Neural cell (in vitro differentiated cells): Measurements from ENCODE around the gene RASL11A. TPM values are rescaled to one million over a fixed set of nuclear protein-coding genes. Genes with fewer than 3 reads are reported as not detected.

Experiments
- H2AFZ ChIP-seq: fragments of 200-600, 300-800 bp; sonication (generic), shearing (Covaris generic); 2 replicates; pipeline ENCODE4 v1.6.0; 2014; ENCODE audit warnings: low read depth, mild to moderate bottlenecking, antibody characterized with exemption, low read length, moderate library complexity
- H3F3A ChIP-seq: fragments of 200-600 bp; shearing (Covaris generic); 2 replicates; pipeline ENCODE4 v1.6.1; 2016; ENCODE audit warnings: mild to moderate bottlenecking, moderate library complexity, mixed read lengths, antibody characterized with exemption, low read length; ENCODE audit not compliant: insufficient read depth, poor library complexity, severe bottlenecking
- H3K27ac ChIP-seq: fragments of 200-600, 300-800 bp; sonication (generic), shearing (Covaris generic); 2 replicates; pipeline ENCODE4 v1.5.1; 2014; ENCODE audit warnings: mild to moderate bottlenecking, low read length, moderate library complexity
- H3K27me3 ChIP-seq: fragments of 300-800, 200-600 bp; sonication (generic), shearing (Covaris generic); 2 replicates; pipeline ENCODE4 v1.6.0; 2014; ENCODE audit warnings: mild to moderate bottlenecking, low read depth, low read length, moderate library complexity; ENCODE audit not compliant: insufficient read depth
- H3K36me3 ChIP-seq: fragments of 300-800, 200-600 bp; sonication (generic), shearing (Covaris generic); 2 replicates; pipeline ENCODE4 v1.5.1; 2014; ENCODE audit warnings: mild to moderate bottlenecking, antibody characterized with exemption, low read length, moderate library complexity; ENCODE audit not compliant: insufficient read depth
- H3K4me2 ChIP-seq: fragments of 300-800, 200-600 bp; sonication (generic), shearing (Covaris generic); 2 replicates; pipeline ENCODE4 v1.6.0; 2014; ENCODE audit warnings: mild to moderate bottlenecking, low read length
- H3K4me3 ChIP-seq: fragments of 300-800, 200-600 bp; sonication (generic), shearing (Covaris generic); 2 replicates; pipeline ENCODE4 v1.5.1; 2014; ENCODE audit warnings: mild to moderate bottlenecking, low read length, moderate library complexity
- H3K79me2 ChIP-seq: fragments of 200-600 bp; shearing (Covaris generic); replicated peaks from 2 replicates; pipeline ENCODE4 v1.6.0; 2014; ENCODE audit warnings: mild to moderate bottlenecking, low read length, moderate library complexity; ENCODE audit not compliant: insufficient read depth
- H3K9ac ChIP-seq: fragments of 300-800, 200-600 bp; sonication (generic), shearing (Covaris generic); 2 replicates; pipeline ENCODE4 v1.6.1; 2016; ENCODE audit warnings: mild to moderate bottlenecking, low read length, mixed read lengths
- H3K9me2 ChIP-seq: fragments of 200-600 bp; shearing (Covaris generic); 2 replicates; pipeline ENCODE4 v1.6.1; 2016; ENCODE audit warnings: mild to moderate bottlenecking, low read length, mixed read lengths; ENCODE audit not compliant: insufficient read depth
- H3K9me3 ChIP-seq: fragments of 200-600, 300-800 bp; sonication (generic), shearing (Covaris generic); 2 replicates; pipeline ENCODE4 v1.6.1; 2016; ENCODE audit warnings: mild to moderate bottlenecking, mixed run types, low read length, moderate library complexity, mixed read lengths
- H4K20me1 ChIP-seq: fragments of 200-600 bp; shearing (Covaris generic); 2 replicates; pipeline ENCODE4 v1.6.1; 2016; ENCODE audit warnings: mild to moderate bottlenecking, mixed run types; ENCODE audit not compliant: insufficient read depth
- CTCF ChIP-seq: fragments of 450-650 bp; IDR thresholded peaks from 2 replicates; pipeline ENCODE4 v1.5.1; 2014; ENCODE audit warnings: antibody characterized with exemption, mild to moderate bottlenecking, moderate library complexity; ENCODE audit not compliant: poor library complexity, severe bottlenecking
- EP300 ChIP-seq: fragments of 450-650 bp; conservative IDR thresholded peaks from 2 replicates; pipeline ENCODE4 v1.6.1; 2014; ENCODE audit warnings: antibody characterized with exemption, mild to moderate bottlenecking, moderate library complexity; ENCODE audit not compliant: poor library complexity, severe bottlenecking
- EZH2 ChIP-seq: fragments of 200-600, 300-800 bp; shearing (Covaris generic), sonication (generic); IDR thresholded peaks from 2 replicates; pipeline ENCODE4 v1.6.1; 2014; ENCODE audit warnings: antibody characterized with exemption, low read length, borderline replicate concordance, mild to moderate bottlenecking; ENCODE audit not compliant: insufficient read depth, poor library complexity, severe bottlenecking
- MXI1 ChIP-seq: fragments of 450-650 bp; conservative IDR thresholded peaks from 2 replicates; pipeline ENCODE4 v1.6.1; 2014; ENCODE audit warnings: antibody characterized with exemption, mild to moderate bottlenecking; ENCODE audit not compliant: poor library complexity, severe bottlenecking
- POLR2AphosphoS5 ChIP-seq: IDR thresholded peaks from 2 replicates; pipeline ENCODE4 v1.6.1; 2012
- RAD21 ChIP-seq: fragments of 450-650 bp; conservative IDR thresholded peaks from 2 replicates; pipeline ENCODE4 v1.6.1; 2014; ENCODE audit warnings: antibody characterized with exemption, mild to moderate bottlenecking, moderate library complexity
- REST ChIP-seq: IDR thresholded peaks from 2 replicates; pipeline ENCODE4 v1.6.1; 2012; ENCODE audit warnings: borderline replicate concordance
- SMC3 ChIP-seq: fragments of 450-650 bp; conservative IDR thresholded peaks from 2 replicates; pipeline ENCODE4 v1.6.1; 2014; ENCODE audit warnings: antibody characterized with exemption, mild to moderate bottlenecking, moderate library complexity; ENCODE audit not compliant: poor library complexity
- TAF1 ChIP-seq: IDR thresholded peaks from 2 replicates; pipeline ENCODE4 v1.6.1; 2012; ENCODE audit warnings: low read depth
- polyA plus RNA-seq: library from polyadenylated mRNA; depleted of rRNA; stranded (reverse); fragments of >200 nt; gene quantifications from 2 replicates; pipeline ENCODE4 v1.2.3, GENCODE V29; 2014

The RASL11A gene
- polyA plus RNA-seq, 1 donor from 2014 or later, result 1.7 TPM

- no peaks in the 10 kb centered on the region for H4K20me1 ChIP-seq
- H3K4me2 ChIP-seq, result no peak overlapping the region
- H3K9me2 ChIP-seq, result no peaks in the 10 kb centered on the region
- no peak overlapping the region for H3K9ac ChIP-seq
- TF ChIP-seq REST, result no peak
- no peak for TF ChIP-seq SMC3
- TF ChIP-seq TAF1, result no peak
- TF ChIP-seq EP300, result no peak
- TF ChIP-seq POLR2AphosphoS5, result no peak
- no peak for TF ChIP-seq RAD21
- no peak overlapping the region for H2AFZ ChIP-seq
- no peaks in the 10 kb centered on the region for H3K36me3 ChIP-seq
- H3F3A ChIP-seq, result no peaks in the 10 kb centered on the region
- no peaks in the 10 kb centered on the region for H3K9me3 ChIP-seq
- no peak overlapping the region for H3K4me3 ChIP-seq
- no peaks in the 10 kb centered on the region for H3K27me3 ChIP-seq
- peaks cover 9% of the 10 kb centered on the region for H3K79me2 ChIP-seq
- H3K27ac ChIP-seq, result no peak overlapping the region
Observed at GRCh38 chr13:27245610-27246009, 25.0 kb upstream of the RASL11A start.

- H3K4me3 ChIP-seq, result peak overlapping the region; percentile 96
- H3K79me2 ChIP-seq, result peaks cover 48% of the 10 kb centered on the region
- H3K9ac ChIP-seq, result peak overlapping the region; percentile 97
- TF ChIP-seq CTCF, result no peak
- TF ChIP-seq RAD21, result no peak
- no peak for TF ChIP-seq EP300
- TF ChIP-seq POLR2AphosphoS5, result no peak
- TF ChIP-seq MXI1, result no peak
- TF ChIP-seq SMC3, result no peak
- TF ChIP-seq EZH2, result no peak
- TF ChIP-seq TAF1, result no peak
- no peak for TF ChIP-seq REST
- no peaks in the 10 kb centered on the region for H3K36me3 ChIP-seq
- peak overlapping the region; percentile 86 for H2AFZ ChIP-seq
- no peaks in the 10 kb centered on the region for H3F3A ChIP-seq
- H4K20me1 ChIP-seq, result no peaks in the 10 kb centered on the region
- peak overlapping the region; percentile 99 for H3K4me2 ChIP-seq
- H3K9me3 ChIP-seq, result no peaks in the 10 kb centered on the region
- no peaks in the 10 kb centered on the region for H3K9me2 ChIP-seq
- no peaks in the 10 kb centered on the region for H3K27me3 ChIP-seq
- H3K27ac ChIP-seq, result peak overlapping the region; percentile 86
Observed at GRCh38 chr13:27250833-27251165, 19.8 kb upstream of the RASL11A start.
